HEK293 (cell line): ENCODE measurements around the gene VAV2.

Source experiments
- CTCF ChIA-PET: fragments of 350-600 bp; formaldehyde crosslinking; extraction: SDS; loops from one replicate; lab custom pipeline; 2021; ENCODE audit warnings: antibody characterized with exemption; lab: Yijun Ruan, JAX
- POLR2A ChIA-PET: fragments of 300-600 bp; formaldehyde crosslinking; extraction: SDS; loops from one replicate; lab custom pipeline; 2020; ENCODE audit warnings: antibody characterized with exemption, inconsistent platforms; lab: Yijun Ruan, JAX
- H3K27ac ChIP-seq: fragments of 200-500 bp; sonication (Bioruptor generic); 2 replicates; pipeline ENCODE4 v1.5.1; 2014; ENCODE audit warnings: low read depth, low read length, control low read depth, inconsistent platforms; ENCODE audit errors: extremely low read depth
- H3K36me3 ChIP-seq, 2 experiments: fragments of 200-500 bp in 1 of 2; sonication (Bioruptor generic) in 1 of 2; 1 replicate in 1 of 2; 2 replicates in 1 of 2; pipeline ENCODE4 v1.5.1; 2014 to 2017; ENCODE audit warnings: inconsistent platforms in 2 of 2, low read length in 2 of 2; ENCODE audit not compliant: control insufficient read depth in 2 of 2, insufficient read depth in 1 of 2
- H3K4me1 ChIP-seq: fragments of 200-500 bp; sonication (Bioruptor generic); 2 replicates; pipeline ENCODE4 v1.5.1; 2014; ENCODE audit warnings: mild to moderate bottlenecking, low read length, inconsistent platforms; ENCODE audit not compliant: control insufficient read depth, insufficient read depth
- H3K4me3 ChIP-seq: 2 replicates; pipeline ENCODE4 v1.5.1; 2011; ENCODE audit warnings: low read depth, mild to moderate bottlenecking, control low read depth, low read length, moderate library complexity
- H3K9me3 ChIP-seq: fragments of 200-500 bp; sonication (Bioruptor generic); 2 replicates; pipeline ENCODE4 v1.5.1; 2014; ENCODE audit warnings: low read depth, low read length, inconsistent platforms; ENCODE audit not compliant: control insufficient read depth, insufficient read depth
- ATF2 ChIP-seq: fragments of 450-650 bp; formaldehyde crosslinking; IDR thresholded peaks from 2 replicates; pipeline ENCODE4 v1.5.1; 2016; ENCODE audit warnings: missing biosample characterization, missing genetic modification characterization, low read depth
- BCL11A ChIP-seq: fragments of 450-650 bp; formaldehyde crosslinking; IDR thresholded peaks from 2 replicates; pipeline ENCODE4 v1.5.1; 2016; ENCODE audit warnings: low read depth, missing biosample characterization, missing genetic modification characterization
- KLF8 ChIP-seq: fragments of 450-650 bp; formaldehyde crosslinking; IDR thresholded peaks from 2 replicates; pipeline ENCODE4 v1.5.1; 2016; ENCODE audit warnings: missing biosample characterization, missing genetic modification characterization
- TCF7L2 ChIP-seq: IDR thresholded peaks from 2 replicates; pipeline ENCODE4 v1.6.1; 2011; ENCODE audit warnings: low read depth, mild to moderate bottlenecking, inconsistent platforms, low read length, moderate library complexity, borderline replicate concordance
- ZBTB1 ChIP-seq: fragments of 450-650 bp; formaldehyde crosslinking; IDR thresholded peaks from 2 replicates; pipeline ENCODE4 v1.5.1; 2016; ENCODE audit warnings: missing biosample characterization, missing genetic modification characterization
- ZBTB11 ChIP-seq: fragments of 450-650 bp; formaldehyde crosslinking; conservative IDR thresholded peaks from 2 replicates; pipeline ENCODE4 v1.5.1; 2016; ENCODE audit warnings: low read depth, missing biosample characterization, missing genetic modification characterization
- ZBTB21 ChIP-seq: fragments of 450-650 bp; formaldehyde crosslinking; IDR thresholded peaks from 2 replicates; pipeline ENCODE4 v1.5.1; 2017; ENCODE audit warnings: missing biosample characterization, missing genetic modification characterization
- ZBTB7A ChIP-seq: fragments of 450-650 bp; formaldehyde crosslinking; IDR thresholded peaks from 2 replicates; pipeline ENCODE4 v1.5.1; 2016; ENCODE audit warnings: low read depth, missing biosample characterization, missing genetic modification characterization
- ZNF148 ChIP-seq: fragments of 450-650 bp; formaldehyde crosslinking; IDR thresholded peaks from 2 replicates; pipeline ENCODE4 v1.5.0; 2017; ENCODE audit warnings: missing biosample characterization, missing genetic modification characterization, borderline replicate concordance
- ZNF157 ChIP-seq: fragments of 450-650 bp; formaldehyde crosslinking; IDR thresholded peaks from 2 replicates; pipeline ENCODE4 v1.5.1; 2016; ENCODE audit warnings: missing biosample characterization, missing genetic modification characterization
- ZNF324 ChIP-seq: fragments of 450-650 bp; formaldehyde crosslinking; IDR thresholded peaks from 2 replicates; pipeline ENCODE4 v1.5.1; 2016; ENCODE audit warnings: missing biosample characterization, missing genetic modification characterization
- ZNF610 ChIP-seq: fragments of 450-650 bp; formaldehyde crosslinking; IDR thresholded peaks from 2 replicates; pipeline ENCODE4 v1.5.1; 2016; ENCODE audit warnings: missing biosample characterization, missing genetic modification characterization, borderline replicate concordance
- ZNF707 ChIP-seq: fragments of 450-650 bp; formaldehyde crosslinking; IDR thresholded peaks from 2 replicates; pipeline ENCODE4 v1.5.1; 2016; ENCODE audit warnings: missing biosample characterization, missing genetic modification characterization
- ZNF768 ChIP-seq: fragments of 450-650 bp; formaldehyde crosslinking; IDR thresholded peaks from 2 replicates; pipeline ENCODE4 v1.5.1; 2018; ENCODE audit warnings: missing biosample characterization, mild to moderate bottlenecking, missing genetic modification characterization
- TF ChIP-seq, protein P1 (sequence below): fragments of 450-650 bp; formaldehyde crosslinking; IDR thresholded peaks from 2 replicates; pipeline ENCODE4 v1.5.1; 2017; ENCODE audit warnings: missing biosample characterization, missing genetic modification characterization

VAV2 gene

GRCh38 chr9:134002796-134003195 is 10.7 kb upstream of the VAV2 start:
- CTCF ChIA-PET: no interaction called here
- POLR2A ChIA-PET: no interaction called here

More at GRCh38 chr9:134002796-134003195, 10.7 kb upstream of the VAV2 start:
- no peaks in the 10 kb centered on the region for H3K4me1 ChIP-seq
- H3K36me3 ChIP-seq: no peaks in the 10 kb centered on the region
- no peaks in the 10 kb centered on the region for H3K9me3 ChIP-seq
- H3K27ac ChIP-seq: no peak overlapping the region
- TF ChIP-seq ZNF707 (tag by site-specific recombination) (no peak), ZBTB11 (tag by site-specific recombination) (no peak), ZNF324 (tag by site-specific recombination) (no peak), ZBTB7A (no peak), ZNF157 (tag by site-specific recombination) (no peak), TCF7L2 (no peak), ZBTB1 (tag by site-specific recombination) (no peak), BCL11A (tag by site-specific recombination) (no peak), ZNF148 (tag by site-specific recombination) (no peak), ZNF768 (tag by site-specific recombination) (no peak), ATF2 (tag by site-specific recombination) (no peak), ZBTB21 (tag by site-specific recombination) (no peak), ZNF610 (tag by site-specific recombination) (no peak), KLF8 (no peak)
- TF ChIP-seq, protein P1, sequence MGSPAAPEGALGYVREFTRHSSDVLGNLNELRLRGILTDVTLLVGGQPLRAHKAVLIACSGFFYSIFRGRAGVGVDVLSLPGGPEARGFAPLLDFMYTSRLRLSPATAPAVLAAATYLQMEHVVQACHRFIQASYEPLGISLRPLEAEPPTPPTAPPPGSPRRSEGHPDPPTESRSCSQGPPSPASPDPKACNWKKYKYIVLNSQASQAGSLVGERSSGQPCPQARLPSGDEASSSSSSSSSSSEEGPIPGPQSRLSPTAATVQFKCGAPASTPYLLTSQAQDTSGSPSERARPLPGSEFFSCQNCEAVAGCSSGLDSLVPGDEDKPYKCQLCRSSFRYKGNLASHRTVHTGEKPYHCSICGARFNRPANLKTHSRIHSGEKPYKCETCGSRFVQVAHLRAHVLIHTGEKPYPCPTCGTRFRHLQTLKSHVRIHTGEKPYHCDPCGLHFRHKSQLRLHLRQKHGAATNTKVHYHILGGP (tag by site-specific recombination): no peak
- H3K4me3 ChIP-seq: no peak overlapping the region
